ENCODE data around the gene ZSWIM1. TPM values are rescaled to one million over a fixed set of nuclear protein-coding genes. Genes with fewer than 3 reads are reported as not detected.

Gene ZSWIM1
- total and polyA plus RNA-seq, 10 donors, result 3.7 to 16.1 (median 11.1) TPM

DNA sequence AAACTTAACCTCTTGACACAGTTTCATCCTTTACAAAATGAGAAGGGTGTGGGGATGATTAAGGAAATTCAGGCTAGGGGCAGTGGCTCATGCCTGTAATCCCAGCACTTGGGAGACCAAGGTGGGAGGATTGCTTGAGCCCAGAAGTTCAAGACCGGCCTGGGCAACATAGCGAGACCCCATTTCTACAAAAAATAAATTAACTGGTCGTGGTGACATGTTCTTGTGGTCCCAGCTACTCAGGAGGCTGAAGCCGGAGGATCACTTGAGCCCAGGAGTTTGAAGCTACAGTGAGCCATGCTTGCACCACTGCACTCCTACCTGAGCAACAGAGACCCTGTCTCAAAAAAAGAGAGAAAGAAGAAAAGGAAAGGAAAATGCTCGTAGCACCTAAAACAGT, 14.6 kb upstream of the ZSWIM1 start:
- Histone ChIP-seq H3K9me3 (no peaks in the 10 kb centered on the region), H3K36me3 (no peaks in the 10 kb centered on the region), H3K27ac (no peak overlapping the region), H3K27me3 (replicated peaks in 1 of 7) (no peaks in the 10 kb centered on the region), H3K4me1 (peaks cover 0 to 10% (median 2%) of the 10 kb centered on the region in 6 donors), H3K4me3 (no peak overlapping the region)
- WGBS, 5 donors, result 91 to 99% (median 94%) methylated on average over 5 of the region's 5 CpGs
- TF ChIP-seq POLR2A (IDR thresholded peaks at IDR 0.05) (no peak), POLR2AphosphoS5 (IDR thresholded peaks at IDR 0.05) (no peak)
- TF ChIP-seq, protein P1, sequence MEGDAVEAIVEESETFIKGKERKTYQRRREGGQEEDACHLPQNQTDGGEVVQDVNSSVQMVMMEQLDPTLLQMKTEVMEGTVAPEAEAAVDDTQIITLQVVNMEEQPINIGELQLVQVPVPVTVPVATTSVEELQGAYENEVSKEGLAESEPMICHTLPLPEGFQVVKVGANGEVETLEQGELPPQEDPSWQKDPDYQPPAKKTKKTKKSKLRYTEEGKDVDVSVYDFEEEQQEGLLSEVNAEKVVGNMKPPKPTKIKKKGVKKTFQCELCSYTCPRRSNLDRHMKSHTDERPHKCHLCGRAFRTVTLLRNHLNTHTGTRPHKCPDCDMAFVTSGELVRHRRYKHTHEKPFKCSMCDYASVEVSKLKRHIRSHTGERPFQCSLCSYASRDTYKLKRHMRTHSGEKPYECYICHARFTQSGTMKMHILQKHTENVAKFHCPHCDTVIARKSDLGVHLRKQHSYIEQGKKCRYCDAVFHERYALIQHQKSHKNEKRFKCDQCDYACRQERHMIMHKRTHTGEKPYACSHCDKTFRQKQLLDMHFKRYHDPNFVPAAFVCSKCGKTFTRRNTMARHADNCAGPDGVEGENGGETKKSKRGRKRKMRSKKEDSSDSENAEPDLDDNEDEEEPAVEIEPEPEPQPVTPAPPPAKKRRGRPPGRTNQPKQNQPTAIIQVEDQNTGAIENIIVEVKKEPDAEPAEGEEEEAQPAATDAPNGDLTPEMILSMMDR (IDR thresholded peaks at IDR 0.05 in 8 of 11, conservative IDR thresholded peaks at IDR 0.05 in 3 of 11), result no peak
- peak; percentile 17 for DNase-seq
- intact Hi-C loops (cut with DNase I; ENCODE audit: low total_unique reads), result no loop called here

DNA sequence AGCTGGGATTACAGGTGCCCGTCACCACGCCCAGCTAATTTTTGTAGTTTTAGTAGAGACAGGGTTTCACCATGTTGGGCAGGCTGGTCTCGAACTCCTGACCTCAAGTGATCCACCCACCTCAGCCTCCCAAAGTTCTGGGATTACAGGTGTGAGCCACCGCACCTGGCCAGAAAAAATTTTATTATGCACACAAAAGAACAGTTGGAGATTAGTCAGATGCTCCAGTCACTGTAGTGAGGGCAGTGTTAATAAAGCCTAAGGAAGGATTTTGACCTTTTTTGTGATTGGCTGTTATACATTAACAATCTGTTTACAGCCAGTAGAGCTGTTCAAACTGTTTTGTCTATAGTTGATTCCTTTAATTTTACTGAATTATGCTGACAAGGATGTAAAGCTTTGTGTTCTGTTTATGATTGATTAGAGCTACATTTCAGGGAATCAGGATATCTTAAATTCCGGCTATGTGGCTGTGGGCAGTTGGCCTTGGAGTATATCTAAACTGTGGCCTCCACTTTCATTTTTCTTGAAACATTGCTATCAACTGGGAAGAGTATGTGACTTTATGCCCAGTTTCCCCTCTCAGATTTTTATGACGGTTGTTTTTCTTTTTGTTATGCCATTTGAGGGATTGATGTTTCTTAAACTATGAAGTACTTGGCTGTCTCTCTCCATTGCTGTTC, 13.8 kb upstream of the ZSWIM1 start:
- intact Hi-C loops (cut with DNase I; ENCODE audit: low total_unique reads), result no loop called here
- peaks cover 0 to 10% (median 2%) of the 10 kb centered on the region in 6 donors for H3K4me1 ChIP-seq
- DNase-seq, result peak; percentile 5
- no peaks in the 10 kb centered on the region for H3K9me3 ChIP-seq
- 89 to 97% (median 92%) methylated on average over 6 of the region's 6 CpGs for WGBS, 5 donors
- H3K36me3 ChIP-seq, result peaks cover 0 to under 1% (median 0%) of the 10 kb centered on the region in 6 donors
- no peak overlapping the region for H3K4me3 ChIP-seq
- no peak overlapping the region for H3K27ac ChIP-seq
- TF ChIP-seq, protein P1 (IDR thresholded peaks at IDR 0.05 in 8 of 11, conservative IDR thresholded peaks at IDR 0.05 in 3 of 11), result no peak
- TF ChIP-seq POLR2A (IDR thresholded peaks at IDR 0.05), result no peak
- TF ChIP-seq POLR2AphosphoS5 (IDR thresholded peaks at IDR 0.05), result no peak
- H3K27me3 ChIP-seq (replicated peaks in 1 of 7), result no peaks in the 10 kb centered on the region

DNA sequence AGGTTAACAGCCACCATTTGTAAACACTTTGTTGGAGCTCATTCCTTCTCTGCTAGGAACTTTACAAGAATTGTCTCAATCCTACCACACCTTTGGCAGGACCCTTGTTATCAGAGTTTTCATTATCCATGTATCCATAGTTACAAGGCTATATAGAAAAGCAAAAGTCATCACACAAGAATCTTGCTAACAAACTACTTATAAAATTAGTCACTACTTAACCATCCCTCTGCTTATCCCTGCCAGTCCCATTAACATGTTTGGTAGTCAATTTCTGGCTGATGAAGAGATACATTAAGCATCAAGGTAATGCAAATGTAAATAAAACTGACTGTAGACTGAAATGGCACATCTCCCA, 13.2 kb upstream of the ZSWIM1 start:
- intact Hi-C loops (cut with DNase I; ENCODE audit: low total_unique reads), result no loop called here
- DNase-seq, result no peak
- H3K9me3 ChIP-seq, result no peaks in the 10 kb centered on the region
- no peak overlapping the region for H3K27ac ChIP-seq
- H3K27me3 ChIP-seq (replicated peaks in 1 of 7), result no peaks in the 10 kb centered on the region
- peaks cover 0 to 6% (median 0%) of the 10 kb centered on the region in 6 donors for H3K36me3 ChIP-seq
- TF ChIP-seq, protein P1 (IDR thresholded peaks at IDR 0.05 in 8 of 11, conservative IDR thresholded peaks at IDR 0.05 in 3 of 11), result no peak
- TF ChIP-seq POLR2A (IDR thresholded peaks at IDR 0.05) (no peak), POLR2AphosphoS5 (IDR thresholded peaks at IDR 0.05) (no peak)
- no peak overlapping the region for H3K4me3 ChIP-seq
- H3K4me1 ChIP-seq, result peaks cover 0 to 10% (median 2%) of the 10 kb centered on the region in 6 donors

DNA sequence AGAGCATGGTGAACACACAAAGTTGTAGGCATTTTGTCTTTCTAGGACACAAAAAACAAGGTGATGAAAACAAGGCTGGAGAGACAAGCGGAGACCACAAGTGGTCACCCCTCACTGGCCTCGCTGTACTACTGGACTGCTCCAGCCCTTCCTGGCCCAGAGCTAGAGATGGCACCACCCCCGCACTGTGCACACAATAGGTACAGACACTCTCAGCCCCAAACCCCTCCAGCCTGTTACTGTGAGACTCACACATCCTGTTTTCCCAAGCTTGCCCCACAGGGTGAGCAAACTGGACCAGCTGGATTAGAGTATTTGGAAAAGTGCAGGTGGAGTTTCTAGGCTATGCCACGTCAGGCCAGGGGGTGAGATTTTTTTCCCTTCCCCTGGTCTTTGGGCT, 8.4 kb upstream of the ZSWIM1 start:
- DNase-seq, result peak; percentile 41
- WGBS, 5 donors, result 91 to 100% (median 96%) methylated on average over 3 to 4 of the region's 4 CpGs

More for the DNA sequence above, 8.4 kb upstream of the ZSWIM1 start:
- TF ChIP-seq POLR2A (IDR thresholded peaks at IDR 0.05), result no peak
- TF ChIP-seq, protein P1 (IDR thresholded peaks at IDR 0.05 in 8 of 11, conservative IDR thresholded peaks at IDR 0.05 in 3 of 11), result no peak
- TF ChIP-seq POLR2AphosphoS5 (IDR thresholded peaks at IDR 0.05), result no peak
- intact Hi-C loops (cut with DNase I; ENCODE audit: low total_unique reads), result no loop called here
- Histone ChIP-seq H3K27ac (no peak overlapping the region), H3K4me3 (no peak overlapping the region), H3K27me3 (replicated peaks in 1 of 7) (no peaks in the 10 kb centered on the region), H3K9me3 (no peaks in the 10 kb centered on the region), H3K36me3 (peaks cover 0 to 20% (median 12%) of the 10 kb centered on the region in 6 donors), H3K4me1 (peaks cover 0 to 10% (median 2%) of the 10 kb centered on the region in 6 donors)
